Activated CD4-positive, alpha-beta T cell treated with anti-CD3 and anti-CD28 coated beads, Interleukin-2, amount 50 U/mL, for 24 hours (primary cell): Measurements from ENCODE around the gene MAPKAP1.

Experiments used
- DNase-seq, 2 donors: peaks; one replicate each; pipeline ENCODE4 v3.0.0-alpha.2; 2020; ENCODE audit warnings: low read depth in 1 of 2, low spot score in 1 of 2

The MAPKAP1 gene

GRCh38 chr9:125463926-125464325 is 243.1 kb downstream of the MAPKAP1 start:
- DNase-seq: no peak

- no peak for DNase-seq
Observed at GRCh38 chr9:125462861-125463291, 244.1 kb downstream of the MAPKAP1 start.

GRCh38 chr9:125461636-125462190 is 245.3 kb downstream of the MAPKAP1 start:
- DNase-seq: no peak

- DNase-seq: no peak
Observed at GRCh38 chr9:125460883-125461635, 245.9 kb downstream of the MAPKAP1 start.

- DNase-seq: no peak
Observed at GRCh38 chr9:125460346-125460745, 246.7 kb downstream of the MAPKAP1 start.

GRCh38 chr9:125457357-125457756 is 249.7 kb downstream of the MAPKAP1 start:
- DNase-seq: no peak

GRCh38 chr9:125455876-125456275 is 251.1 kb downstream of the MAPKAP1 start:
- no peak for DNase-seq

GRCh38 chr9:125455132-125455531 is 251.9 kb downstream of the MAPKAP1 start:
- no peak for DNase-seq

GRCh38 chr9:125447202-125447802 is 259.7 kb downstream of the MAPKAP1 start:
- DNase-seq: no peak

GRCh38 chr9:125446561-125447094 is 260.4 kb downstream of the MAPKAP1 start:
- no peak for DNase-seq

GRCh38 chr9:125444956-125445506 is 262.0 kb downstream of the MAPKAP1 start:
- no peak for DNase-seq

GRCh38 chr9:125444166-125444565 is 262.8 kb downstream of the MAPKAP1 start:
- no peak for DNase-seq

- no peak for DNase-seq
Observed at GRCh38 chr9:125443367-125443766, 263.6 kb downstream of the MAPKAP1 start.

GRCh38 chr9:125442452-125442851 is 264.6 kb downstream of the MAPKAP1 start:
- no peak for DNase-seq

GRCh38 chr9:125440411-125440810 is 266.6 kb downstream of the MAPKAP1 start:
- DNase-seq: no peak

- no peak for DNase-seq
Observed at GRCh38 chr9:125439434-125440272, 267.4 kb downstream of the MAPKAP1 start.

GRCh38 chr9:125438506-125439433 is 268.2 kb downstream of the MAPKAP1 start:
- DNase-seq: no peak

GRCh38 chr9:125437771-125438221 is 269.2 kb downstream of the MAPKAP1 start:
- DNase-seq: no peak

GRCh38 chr9:125436613-125437443 is 270.2 kb downstream of the MAPKAP1 start:
- DNase-seq: no peak
